Endothelial cell of umbilical vein (primary cell): ENCODE measurements around the gene IL17REL.
A peak's percentile ranks its signal among the peaks of the same experiment; 100 is the strongest.

Experiments
- EZH2 ChIP-seq: IDR thresholded peaks from 2 replicates; pipeline ENCODE4 v1.6.1; 2012; ENCODE audit warnings: borderline replicate concordance, low read depth, mild to moderate bottlenecking, moderate library complexity, low read length, inconsistent platforms; ENCODE audit not compliant: severe bottlenecking
- POLR2A ChIP-seq: IDR thresholded peaks from 2 replicates; pipeline ENCODE4 v1.6.1; 2012; ENCODE audit warnings: low read depth, mild to moderate bottlenecking, control low read depth, low read length

- no peak for TF ChIP-seq POLR2A
- peak; percentile 94 for TF ChIP-seq EZH2
Measured at GRCh38 chr22:50014655-50015401, 2.3 kb upstream of the IL17REL start.
